T-helper 1 cell treated with Interleukin-12 subunit alpha and Interleukin-12 subunit beta and Interleukin-4 antibody, amounts not matched to agents 30 ng/mL and 1 ng/mL, for 36 hours (primary cell): ENCODE measurements around the gene SEMA3G. TPM values are rescaled to one million over a fixed set of nuclear protein-coding genes. Genes with fewer than 3 reads are reported as not detected.

ENCODE experiments used
- intact Hi-C: fragments of 100-400 bp; cut with micrococcal nuclease; formaldehyde crosslinking; loops from one replicate; pipeline ENCODE4 v1.15.1; 2024
- total RNA-seq: library from RNA; stranded (reverse); gene quantifications from 2 replicates; pipeline ENCODE4 v1.2.3, GENCODE V29; 2022

SEMA3G gene
- total RNA-seq, 1 donor from 2014 or later, result not detected

- intact Hi-C loops, result loop anchor here (1.0 kb wide), 3 partner anchors 16 to 644 kb away; no protein-coding TSS in a partner anchor
Observed at GRCh38 chr3:52428151-52429005, 16.5 kb downstream of the SEMA3G start.

GRCh38 chr3:52423173-52423572, 21.7 kb downstream of the SEMA3G start:
- intact Hi-C loops, result no loop called here

GRCh38 chr3:52422669-52423068, 22.2 kb downstream of the SEMA3G start:
- intact Hi-C loops, result no loop called here

GRCh38 chr3:52420388-52420787, 24.5 kb downstream of the SEMA3G start:
- intact Hi-C loops, result no loop called here

GRCh38 chr3:52415800-52416199, 29.1 kb downstream of the SEMA3G start:
- intact Hi-C loops, result no loop called here

GRCh38 chr3:52408466-52408865, 36.4 kb downstream of the SEMA3G start:
- intact Hi-C loops, result no loop called here

- intact Hi-C loops, result no loop called here
Observed at GRCh38 chr3:52407779-52408178, 37.1 kb downstream of the SEMA3G start.

- intact Hi-C loops, result no loop called here
Observed at GRCh38 chr3:52406791-52407510, 38.0 kb downstream of the SEMA3G start.

GRCh38 chr3:52406231-52406661, 38.7 kb downstream of the SEMA3G start:
- intact Hi-C loops, result no loop called here

GRCh38 chr3:52405601-52406110, 39.2 kb downstream of the SEMA3G start:
- intact Hi-C loops, result no loop called here

GRCh38 chr3:52405066-52405465, 39.8 kb downstream of the SEMA3G start:
- intact Hi-C loops, result no loop called here

GRCh38 chr3:52404391-52404790, 40.5 kb downstream of the SEMA3G start:
- intact Hi-C loops, result no loop called here

GRCh38 chr3:52403955-52404354, 40.9 kb downstream of the SEMA3G start:
- intact Hi-C loops, result no loop called here

GRCh38 chr3:52403271-52403841, 41.5 kb downstream of the SEMA3G start:
- intact Hi-C loops, result no loop called here

- intact Hi-C loops, result no loop called here
Observed at GRCh38 chr3:52402706-52403270, 42.1 kb downstream of the SEMA3G start.

GRCh38 chr3:52402101-52402521, 42.8 kb downstream of the SEMA3G start:
- intact Hi-C loops, result no loop called here

GRCh38 chr3:52401551-52401950, 43.4 kb downstream of the SEMA3G start:
- intact Hi-C loops, result no loop called here

GRCh38 chr3:52401021-52401420, 43.9 kb downstream of the SEMA3G start:
- intact Hi-C loops, result no loop called here

GRCh38 chr3:52400275-52400793, 44.6 kb downstream of the SEMA3G start:
- intact Hi-C loops, result no loop called here

GRCh38 chr3:52399593-52399992, 45.3 kb downstream of the SEMA3G start:
- intact Hi-C loops, result no loop called here

GRCh38 chr3:52399131-52399530, 45.8 kb downstream of the SEMA3G start:
- intact Hi-C loops, result no loop called here
